SK-N-SH (cell line): ENCODE results near the gene SPATA13. TPM values are rescaled to one million over a fixed set of nuclear protein-coding genes. Genes with fewer than 3 reads are reported as not detected.

Experiments
- CTCF ChIA-PET: fragments of 300-600, 350-600 bp; formaldehyde crosslinking; extraction: SDS; loops from one replicate; lab custom pipeline; 2021; lab: Yijun Ruan, JAX
- POLR2A ChIA-PET: fragments of 350-600 bp; sonication (Branson Sonifier 250); formaldehyde crosslinking; extraction: SDS; loops from one replicate; lab custom pipeline; 2020; ENCODE audit warnings: antibody characterized with exemption, inconsistent platforms; lab: Yijun Ruan, JAX
- DNase-seq: peaks from one replicate; pipeline ENCODE4 v3.0.0; 2012
- H2AFZ ChIP-seq: fragments of 200-600 bp; sonication (generic); 2 replicates; pipeline ENCODE4 v1.8.1; 2016; ENCODE audit warnings: antibody characterized with exemption, mild to moderate bottlenecking, low read depth
- H3F3A ChIP-seq: fragments of 200-600 bp; sonication (generic); replicated peaks from 2 replicates; pipeline ENCODE3; 2016; ENCODE audit warnings: antibody characterized with exemption, mild to moderate bottlenecking; ENCODE audit not compliant: insufficient read depth
- H3K27ac ChIP-seq, 2 experiments: fragments of 200-500 bp in 1 of 2; fragments of 200-600 bp in 1 of 2; sonication (Bioruptor generic) in 1 of 2; sonication (generic), shearing (Covaris generic) in 1 of 2; 2 replicates each; pipeline versions ENCODE4 v1.5.1 to v1.6.1; 2014 to 2016; ENCODE audit warnings: low read depth in 2 of 2, inconsistent platforms in 1 of 2, low read length in 1 of 2, mild to moderate bottlenecking in 1 of 2, mixed read lengths in 1 of 2
- H3K27me3 ChIP-seq: fragments of 200-600 bp; sonication (generic), shearing (Covaris generic); 2 replicates; pipeline ENCODE4 v1.6.1; 2016; ENCODE audit warnings: mixed run types; ENCODE audit not compliant: insufficient read depth
- H3K36me3 ChIP-seq, 2 experiments: fragments of 200-500 bp in 1 of 2; fragments of 200-600 bp in 1 of 2; sonication (Bioruptor generic) in 1 of 2; sonication (generic) in 1 of 2; replicated peaks in 1 of 2; 2 replicates each; pipeline versions ENCODE3 to v1.5.1; 2014 to 2016; ENCODE audit warnings: low read length in 1 of 2, mild to moderate bottlenecking in 1 of 2; ENCODE audit not compliant: insufficient read depth in 2 of 2, control insufficient read depth in 1 of 2
- H3K4me1 ChIP-seq, 2 experiments: fragments of 200-500 bp in 1 of 2; fragments of 200-600 bp in 1 of 2; sonication (Bioruptor generic) in 1 of 2; sonication (generic), shearing (Covaris generic) in 1 of 2; 2 replicates each; pipeline versions ENCODE4 v1.5.1 to v1.6.1; 2014 to 2016; ENCODE audit warnings: low read depth in 1 of 2, low read length in 1 of 2, mixed run types in 1 of 2; ENCODE audit not compliant: insufficient read depth in 2 of 2, control insufficient read depth in 1 of 2
- H3K4me2 ChIP-seq: fragments of 200-600 bp; sonication (generic), shearing (Covaris generic); 2 replicates; pipeline ENCODE4 v1.6.1; 2017; ENCODE audit warnings: mixed run types
- H3K4me3 ChIP-seq, 2 experiments: fragments of 200-500 bp in 1 of 2; fragments of 200-600 bp in 1 of 2; sonication (Bioruptor generic) in 1 of 2; sonication (generic), shearing (Covaris generic) in 1 of 2; 2 replicates each; pipeline versions ENCODE4 v1.5.1 to v1.8.1; 2014 to 2016; ENCODE audit warnings: low read depth in 2 of 2, inconsistent platforms in 1 of 2, low read length in 1 of 2, mild to moderate bottlenecking in 1 of 2, mixed read lengths in 1 of 2, moderate library complexity in 1 of 2
- H3K79me2 ChIP-seq: fragments of 200-600 bp; sonication (generic); 2 replicates; pipeline ENCODE4 v1.8.1; 2017; ENCODE audit warnings: mild to moderate bottlenecking; ENCODE audit not compliant: insufficient read depth
- H3K9ac ChIP-seq: fragments of 200-600 bp; sonication (generic); 2 replicates; pipeline ENCODE4 v1.6.1; 2017; ENCODE audit warnings: mixed run types
- H3K9me2 ChIP-seq: fragments of 200-600 bp; sonication (generic); 2 replicates; pipeline ENCODE4 v1.6.1; 2017; ENCODE audit warnings: mixed run types
- H3K9me3 ChIP-seq: fragments of 200-600 bp; sonication (generic); 2 replicates; pipeline ENCODE4 v1.6.1; 2017; ENCODE audit warnings: mixed run types, mild to moderate bottlenecking, moderate library complexity
- H4K20me1 ChIP-seq: fragments of 200-600 bp; sonication (generic); 2 replicates; pipeline ENCODE4 v1.6.1; 2017; ENCODE audit warnings: mild to moderate bottlenecking, mixed run types; ENCODE audit not compliant: insufficient read depth
- CHD2 ChIP-seq: fragments of 150-350 bp; IDR thresholded peaks from 2 replicates; pipeline ENCODE4 v1.6.1; 2018; ENCODE audit warnings: low read length; ENCODE audit not compliant: partially characterized antibody
- CTCF ChIP-seq: fragments of 200-600 bp; sonication (generic); IDR thresholded peaks from 2 replicates; pipeline ENCODE4 v1.6.1; 2017; ENCODE audit warnings: antibody characterized with exemption, mild to moderate bottlenecking, moderate library complexity
- IRF3 ChIP-seq: fragments of 150-350 bp; IDR thresholded peaks from 2 replicates; pipeline ENCODE4 v1.6.1; 2016; ENCODE audit warnings: mild to moderate bottlenecking, low read depth, low read length
- JUND ChIP-seq: IDR thresholded peaks from 2 replicates; pipeline ENCODE4 v1.4.0; 2012
- REST ChIP-seq: IDR thresholded peaks from 2 replicates; pipeline ENCODE4 v1.6.1; 2012; ENCODE audit warnings: mild to moderate bottlenecking, low read depth, low read length, moderate library complexity
- RXRA ChIP-seq: IDR thresholded peaks from 2 replicates; pipeline ENCODE4 v1.4.0; 2012; ENCODE audit warnings: low read depth, mild to moderate bottlenecking, borderline replicate concordance
- SIN3A ChIP-seq: IDR thresholded peaks from 2 replicates; pipeline ENCODE4 v1.6.1; 2012; ENCODE audit warnings: low read depth, mild to moderate bottlenecking, low read length, moderate library complexity, borderline replicate concordance
- ZBTB33 ChIP-seq: IDR thresholded peaks from 2 replicates; pipeline ENCODE4 v1.4.0; 2012; ENCODE audit warnings: low read depth, borderline replicate concordance
- WGBS: methylation state at CpG from one replicate; pipeline ENCODE4 v1.1.6; 2017; ENCODE audit warnings: low lambda C conversion rate; 5-methylcytosine and 5-hydroxymethylcytosine counted together
- polyA plus RNA-seq, 3 experiments: library from polyadenylated mRNA; depleted of rRNA; stranded (reverse); fragments of >200 nt; gene quantifications; 2 replicates each; pipeline ENCODE4 v1.2.3, GENCODE V29; 2012

The SPATA13 gene
- polyA plus RNA-seq, 1 of the 3 experiments (the other 2 are of a cell fraction), result 4.3 TPM

- Histone ChIP-seq H4K20me1 (no peaks in the 10 kb centered on the region), H3F3A (no peaks in the 10 kb centered on the region), H3K79me2 (no peaks in the 10 kb centered on the region), H3K4me1 (no peaks in the 10 kb centered on the region; a peak in 1 of 4 replicates), H3K27ac (no peak overlapping the region), H3K27me3 (no peaks in the 10 kb centered on the region), H3K36me3 (no peaks in the 10 kb centered on the region), H3K9ac (no peak overlapping the region), H3K4me3 (no peak overlapping the region), H2AFZ (no peak overlapping the region), H3K9me3 (no peaks in the 10 kb centered on the region), H3K9me2 (no peaks in the 10 kb centered on the region), H3K4me2 (no peak overlapping the region)
- ChIA-PET POLR2A (no interaction called here), CTCF (interaction anchor here (0.8 kb wide), 1 partner anchor 9 kb away, joined by 3 read pairs; no protein-coding TSS in a partner anchor)
- DNase-seq, result no peak
- 90% methylated on average over 1 of the region's 1 CpG for WGBS
- TF ChIP-seq REST, result no peak
- no peak for TF ChIP-seq CTCF
- no peak for TF ChIP-seq CHD2
- TF ChIP-seq RXRA, result no peak
- TF ChIP-seq ZBTB33, result no peak
- TF ChIP-seq IRF3, result no peak
- no peak for TF ChIP-seq JUND
- no peak for TF ChIP-seq SIN3A
These were observed 97.0 kb downstream of the SPATA13 start for GRCh38 chr13:24257497-24257896.
